GM19452 (cell line): ENCODE data around the gene TMEM242.
A peak's percentile ranks its signal among the peaks of the same experiment; 100 is the strongest.
"Not testable (repeated sequence)": the region's sequence is repeated elsewhere in the genome, so short reads cannot be mapped to it uniquely, and the experiment has no call there.

ENCODE experiments used
- ATAC-seq: cut with Tn5 transposase; IDR thresholded peaks from one replicate; pipeline ENCODE4 v1.9.1; 2021; ENCODE audit not compliant: unreplicated experiment

The TMEM242 gene

GRCh38 chr6:157325069-157325805 is 1.9 kb upstream of the TMEM242 start:
- ATAC-seq, result no peak

DNA sequence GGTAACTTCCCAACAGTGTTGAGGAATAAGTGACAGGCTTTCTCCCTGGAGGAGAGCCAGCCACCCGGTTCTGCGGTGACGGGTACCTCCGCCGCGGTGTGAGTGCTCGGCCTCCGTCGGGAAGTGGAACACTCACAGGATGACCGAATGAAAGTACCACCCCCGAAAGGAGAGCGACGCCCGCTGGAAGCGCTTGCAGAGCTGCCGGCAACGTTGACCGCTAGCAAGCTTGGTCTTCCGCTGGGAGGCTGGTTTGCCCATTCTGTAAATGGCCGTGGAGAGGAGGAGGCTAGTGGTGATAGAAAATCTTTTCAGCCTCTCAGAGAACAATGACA is 614 bp upstream of the TMEM242 start:
- ATAC-seq, result peak; percentile 34

DNA sequence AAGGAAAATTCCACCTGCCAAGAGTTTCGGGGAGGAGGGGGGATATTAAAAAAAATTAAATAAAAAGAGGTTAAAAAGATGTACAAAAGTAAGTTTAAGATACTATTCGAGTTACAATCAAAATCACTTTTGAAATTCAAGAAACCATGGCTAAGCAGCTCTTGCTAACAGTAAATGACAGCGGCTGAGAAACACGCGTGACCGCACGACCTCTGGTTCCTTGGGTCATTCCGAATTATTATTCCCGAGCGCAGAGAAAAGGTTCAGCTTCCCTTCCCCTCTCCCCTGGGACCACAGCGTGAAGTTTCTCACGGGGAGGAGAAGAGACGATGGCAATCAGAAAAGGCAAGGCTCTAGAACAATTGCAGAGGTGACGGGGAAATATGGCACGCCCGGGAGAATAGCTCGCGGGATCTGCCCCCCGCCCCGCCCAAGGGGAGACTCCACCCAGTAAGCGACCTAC is 496 bp downstream of the TMEM242 start:
- ATAC-seq, result no peak

DNA sequence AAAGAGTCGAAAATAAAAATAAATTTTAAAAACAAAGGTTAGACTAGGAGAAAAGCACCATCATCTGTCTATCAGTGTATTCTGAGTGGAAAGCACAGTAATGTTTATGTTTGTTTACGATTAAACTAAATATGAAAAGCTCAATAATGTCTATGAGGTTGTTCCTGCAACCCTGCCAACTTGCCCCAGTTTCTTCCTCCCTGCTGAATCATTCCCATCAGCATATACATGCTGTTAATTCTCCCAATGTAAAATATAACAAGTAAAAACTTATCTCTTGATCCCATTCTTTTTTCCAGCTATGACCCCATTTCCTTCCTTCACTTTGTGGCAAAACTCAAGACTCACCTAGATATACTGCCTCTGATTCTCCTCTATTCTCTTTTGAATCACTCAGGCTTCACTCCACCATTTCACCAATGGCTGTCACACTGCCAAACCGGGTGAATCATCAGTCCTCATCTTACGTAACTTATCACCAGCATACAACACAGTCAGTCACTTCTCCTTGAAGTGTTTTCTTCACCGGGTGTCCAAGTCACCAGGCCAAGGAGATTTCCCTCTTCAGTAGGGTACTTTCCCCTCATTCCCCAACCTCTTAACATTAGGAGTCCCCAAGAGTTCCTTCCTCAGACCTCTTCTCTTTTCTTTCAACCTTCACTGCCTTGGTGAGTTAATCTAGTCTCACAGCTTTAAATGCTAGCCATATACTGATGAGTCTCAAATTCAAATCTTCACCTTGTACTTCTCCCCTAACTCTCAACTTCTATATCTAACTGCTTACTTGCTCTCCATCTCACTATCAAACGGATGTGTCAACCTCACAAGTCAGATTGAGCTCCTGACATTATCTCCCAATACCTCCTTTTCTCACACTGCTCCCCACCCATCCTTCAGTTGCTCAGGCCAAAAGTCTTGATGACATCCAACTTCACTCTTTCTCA is 6.2 kb downstream of the TMEM242 start:
- no peak for ATAC-seq

GRCh38 chr6:157314705-157315321 is 8.5 kb downstream of the TMEM242 start:
- ATAC-seq, result peak; percentile 84

DNA sequence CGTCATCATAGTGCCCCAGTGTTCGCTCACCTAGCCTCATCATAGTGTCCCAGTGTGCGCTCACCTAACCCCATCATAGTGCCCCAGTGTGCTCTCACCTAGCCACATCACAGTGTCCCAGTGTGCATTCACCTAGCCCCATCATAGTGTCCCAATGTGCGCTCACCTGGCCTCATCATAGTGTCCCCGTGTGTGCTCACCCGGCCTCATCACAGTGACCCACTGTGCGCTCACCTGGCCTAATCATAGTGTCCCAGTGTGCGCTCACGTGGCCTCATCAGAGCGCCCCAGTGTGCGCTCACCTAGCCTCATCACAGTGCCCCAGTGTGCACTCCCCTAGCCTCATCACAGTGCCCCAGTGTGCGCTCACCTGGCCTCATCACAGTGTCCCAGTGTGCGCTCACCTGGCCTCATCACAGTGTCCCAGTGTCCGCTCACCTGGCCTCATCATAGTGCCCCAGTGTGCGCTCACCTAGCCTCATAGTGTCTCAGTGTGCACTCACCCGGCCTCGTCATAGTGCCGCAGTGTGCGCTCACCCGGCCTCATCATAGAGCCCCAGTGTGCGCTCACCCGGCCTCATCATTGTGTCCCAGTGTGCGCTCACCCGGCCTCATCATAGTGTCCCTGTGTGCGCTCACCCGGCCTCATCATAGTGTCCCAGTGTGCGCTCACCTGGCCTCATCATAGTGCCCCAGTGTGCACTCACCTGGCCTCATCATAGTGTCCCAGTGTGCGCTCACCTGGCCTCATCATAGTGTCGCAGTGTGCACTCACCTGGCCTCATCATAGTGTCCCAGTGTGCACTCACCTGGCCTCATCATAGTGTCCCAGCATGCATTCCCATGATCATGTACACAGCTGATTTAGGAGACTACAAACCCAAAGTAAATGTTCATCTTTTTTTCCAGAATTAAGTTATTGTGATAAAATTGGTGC is 9.5 kb downstream of the TMEM242 start:
- ATAC-seq, result no peak

DNA sequence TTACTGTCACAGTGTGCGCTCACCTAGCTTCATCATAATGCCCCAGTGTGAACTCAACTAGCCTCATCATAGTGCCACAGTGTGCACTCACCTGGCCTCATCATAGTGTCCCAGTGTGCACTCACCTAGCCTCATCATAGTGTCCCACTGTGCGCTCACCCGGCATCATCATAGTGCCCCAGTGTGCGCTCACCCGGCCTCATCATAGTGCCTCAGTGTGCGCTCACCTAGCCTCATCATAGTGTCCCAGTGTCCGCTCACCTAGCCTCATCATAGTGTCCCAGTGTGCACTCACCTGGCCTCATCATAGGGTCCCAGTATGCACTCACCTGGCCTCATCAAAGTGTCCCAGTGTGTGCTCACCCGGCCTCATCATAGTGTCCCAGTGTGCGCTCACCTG is 10.6 kb downstream of the TMEM242 start:
- ATAC-seq, result no peak

DNA sequence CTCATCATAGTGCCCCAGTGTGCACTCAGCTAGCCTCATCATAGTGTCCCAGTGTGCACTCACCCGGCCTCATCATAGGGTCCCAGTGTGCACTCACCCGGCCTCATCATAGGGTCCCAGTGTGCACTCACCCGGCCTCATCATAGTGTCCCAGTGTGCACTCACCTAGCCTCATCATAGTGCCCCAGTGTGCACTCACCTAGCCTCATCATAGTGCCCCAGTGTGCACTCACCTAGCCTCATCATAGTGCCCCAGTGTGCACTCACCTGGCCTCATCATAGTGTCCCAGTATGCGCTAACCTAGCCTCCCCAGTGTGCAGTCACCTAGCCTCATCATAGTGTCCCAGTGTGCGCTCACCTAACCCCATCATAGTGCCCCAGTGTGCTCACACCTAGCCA is 12.6 kb downstream of the TMEM242 start:
- ATAC-seq, result not testable (repeated sequence)

DNA sequence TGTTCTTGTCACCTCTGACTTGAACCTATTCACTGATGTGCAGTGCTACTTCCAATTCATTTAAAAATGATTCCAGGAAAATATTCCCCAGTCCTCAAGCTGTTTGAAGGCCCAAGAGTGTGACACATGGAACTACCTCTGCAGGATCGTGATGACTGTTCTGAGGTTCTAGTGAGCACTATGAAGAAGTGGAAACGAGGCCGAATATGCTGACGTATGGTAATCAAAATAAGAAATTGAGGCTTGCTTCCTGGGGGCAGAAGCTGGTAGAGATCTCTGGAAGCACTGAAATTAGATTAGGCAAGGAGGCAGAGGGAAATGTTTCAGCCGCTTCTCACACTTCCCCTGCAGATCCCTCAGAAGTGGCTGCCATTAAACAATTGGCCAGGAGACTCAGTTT is 15.7 kb downstream of the TMEM242 start:
- no peak for ATAC-seq

DNA sequence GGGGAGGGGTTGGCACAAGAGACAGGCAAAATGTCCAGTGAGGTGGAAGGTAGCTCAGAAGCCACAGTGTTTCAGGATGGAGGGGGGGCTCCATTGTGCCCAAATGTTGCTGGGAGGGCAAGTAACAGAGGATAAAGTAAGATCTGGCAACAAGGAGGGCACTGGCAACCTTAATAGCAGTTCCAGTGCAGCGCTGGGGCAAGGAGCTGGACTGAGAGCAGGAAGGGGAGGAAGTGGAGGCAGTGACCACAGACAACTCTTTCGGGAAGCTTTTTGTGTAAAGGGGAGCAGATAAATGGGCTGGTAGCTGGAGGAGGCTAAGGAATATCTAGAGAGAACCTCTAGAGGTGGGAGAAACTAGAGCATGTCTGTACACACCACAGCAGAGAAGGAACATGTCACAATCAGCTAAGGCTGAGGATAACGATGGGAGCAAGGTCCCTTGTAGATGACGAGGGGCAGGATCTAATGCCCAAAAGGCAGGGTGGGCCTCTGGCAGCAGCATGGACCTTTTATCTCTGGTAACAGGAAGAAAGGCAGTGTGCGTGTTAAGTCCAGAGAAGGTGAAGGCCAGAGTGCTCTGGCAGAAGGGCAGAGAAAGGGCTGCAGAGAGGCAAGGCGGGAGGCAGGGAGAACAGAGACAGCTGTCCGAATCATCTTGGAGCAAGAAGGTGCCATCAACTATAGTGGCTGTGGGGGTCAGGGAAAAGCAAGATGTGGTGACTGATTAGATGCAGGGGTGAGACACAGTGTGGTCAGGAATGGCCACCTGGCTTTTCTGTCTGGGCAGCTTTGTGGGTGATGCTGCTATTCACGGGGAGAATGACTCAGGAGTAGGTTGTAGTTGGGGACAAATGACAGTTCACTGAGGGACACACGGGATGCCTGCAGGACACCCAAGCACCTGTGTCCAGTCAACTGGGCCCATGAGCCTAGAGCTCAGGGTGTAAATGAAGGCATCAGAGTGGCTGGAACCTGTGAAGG is 17.4 kb downstream of the TMEM242 start:
- no peak for ATAC-seq

- ATAC-seq, result no peak
These were observed 18.2 kb downstream of the TMEM242 start for GRCh38 chr6:157304899-157305663.

DNA sequence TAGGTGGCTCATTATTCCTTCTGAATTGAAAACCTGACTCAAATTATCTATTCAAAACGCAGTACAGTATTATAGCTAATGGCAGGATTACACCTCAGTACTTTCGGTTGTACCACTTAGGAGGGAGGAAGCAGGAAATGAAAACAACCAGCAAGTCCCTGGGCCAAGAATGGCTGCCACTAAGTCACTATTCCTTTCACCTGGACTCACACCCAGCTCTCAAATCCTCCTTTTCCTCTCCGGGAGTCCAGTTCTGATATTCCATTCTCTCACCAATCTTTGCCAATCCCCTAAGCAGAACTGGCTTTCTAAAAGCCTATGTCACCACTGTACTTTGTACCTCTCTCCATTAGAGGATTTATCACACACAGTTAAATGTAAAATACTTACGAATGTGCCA is 20.6 kb downstream of the TMEM242 start:
- ATAC-seq, result no peak

GRCh38 chr6:157300436-157300835 is 22.9 kb downstream of the TMEM242 start:
- ATAC-seq, result no peak

DNA sequence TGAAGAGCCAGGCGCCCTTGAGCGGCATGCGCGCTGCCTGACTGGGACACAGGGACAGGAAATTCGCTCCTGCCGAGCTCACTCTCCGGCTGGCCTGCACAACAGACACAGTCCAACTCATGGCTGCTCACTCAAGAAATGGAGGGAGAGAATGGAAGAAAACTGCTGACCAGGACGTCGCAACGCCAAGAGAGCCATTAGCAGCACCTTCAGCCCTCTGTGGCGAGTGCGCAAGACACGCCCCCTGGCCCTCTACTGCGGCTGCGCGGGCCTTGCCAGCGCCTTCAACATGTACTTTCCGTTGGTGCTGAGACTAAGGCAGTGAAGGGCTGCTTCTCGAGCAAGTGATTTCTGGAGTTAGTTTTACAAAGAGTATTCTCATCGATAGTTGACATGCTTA is 23.3 kb downstream of the TMEM242 start:
- ATAC-seq, result no peak

DNA sequence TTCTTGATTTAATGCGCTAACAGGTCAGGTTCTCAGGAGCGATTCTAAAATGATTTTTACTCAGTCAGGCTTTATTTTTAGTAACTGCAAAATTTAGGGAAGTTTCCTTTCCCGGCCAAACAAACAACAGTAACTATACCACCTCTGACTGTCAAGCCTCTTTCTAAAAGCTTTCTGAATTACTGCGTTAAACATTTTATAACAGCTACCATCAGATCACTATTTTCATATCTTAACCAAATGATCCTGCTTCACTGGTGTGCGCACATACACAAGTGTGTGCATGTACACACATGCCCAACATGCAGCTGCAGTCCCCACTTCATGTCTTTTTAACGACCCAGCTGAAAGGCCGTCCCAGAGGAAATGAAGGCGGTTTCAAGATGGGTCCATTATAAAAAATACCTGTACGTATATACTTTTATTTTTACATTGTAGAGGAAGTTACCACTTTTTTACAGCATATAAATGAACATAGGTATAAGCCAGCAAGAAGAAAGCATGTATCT is 25.0 kb downstream of the TMEM242 start:
- no peak for ATAC-seq

DNA sequence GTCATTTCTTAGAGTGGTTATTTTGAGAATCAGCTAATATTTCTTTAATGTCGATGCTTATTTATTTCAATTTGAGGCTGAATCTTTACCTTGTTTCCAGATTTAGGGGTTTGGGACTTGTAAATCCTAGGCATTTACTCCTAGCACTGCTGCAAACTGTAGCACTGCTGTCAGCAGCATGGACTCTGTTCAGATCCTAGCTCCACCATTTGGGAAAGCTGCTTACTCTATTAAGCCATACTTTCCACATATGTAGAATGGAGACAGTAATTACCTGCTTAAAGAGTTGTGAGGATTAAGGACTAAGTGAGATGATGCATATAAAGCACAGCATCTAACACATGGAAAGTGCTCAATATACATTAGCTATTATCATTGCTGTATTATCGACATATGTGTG is 28.7 kb downstream of the TMEM242 start:
- no peak for ATAC-seq

GRCh38 chr6:157293780-157294179 is 29.5 kb downstream of the TMEM242 start:
- no peak for ATAC-seq

GRCh38 chr6:157292202-157292601 is 31.1 kb downstream of the TMEM242 start:
- ATAC-seq, result no peak

DNA sequence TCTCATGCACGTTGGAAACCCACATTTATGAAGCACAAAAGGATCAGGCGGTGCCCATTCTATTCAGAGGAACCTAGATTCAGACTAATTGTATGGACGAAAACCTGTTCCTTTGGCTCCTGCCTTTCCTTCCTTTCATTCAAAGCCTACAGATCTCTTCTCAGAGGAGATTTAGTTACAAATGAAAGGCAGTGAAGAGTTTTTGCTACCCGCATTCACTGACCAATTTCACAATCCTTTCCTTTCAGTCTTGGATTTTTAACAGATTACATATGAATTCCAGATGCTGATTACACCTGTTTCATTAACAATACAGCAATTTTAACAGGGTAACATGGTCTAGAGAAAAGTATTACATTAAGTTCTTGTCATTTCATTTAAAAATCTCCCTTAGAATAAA is 32.0 kb downstream of the TMEM242 start:
- ATAC-seq, result no peak
